Mucosa of rectum (tissue), 2 donors: ENCODE measurements around the gene BHLHA15.

Experiments used
- H3K27ac ChIP-seq, 2 donors: one replicate each; pipeline ENCODE4 v1.7.0; 2013; ENCODE audit warnings: inconsistent platforms in 2 of 2, low read depth in 2 of 2, low read length in 2 of 2
- H3K27me3 ChIP-seq, 2 donors: one replicate each; pipeline ENCODE4 v1.7.0; 2013; ENCODE audit warnings: low read length in 2 of 2; ENCODE audit not compliant: control insufficient read depth in 2 of 2, insufficient read depth in 2 of 2
- H3K36me3 ChIP-seq, 2 donors: one replicate each; pipeline ENCODE4 v1.7.0; 2013; ENCODE audit warnings: low read length in 2 of 2; ENCODE audit not compliant: control insufficient read depth in 2 of 2, insufficient read depth in 2 of 2
- H3K4me1 ChIP-seq, 2 donors: one replicate each; pipeline ENCODE4 v1.7.0; 2013; ENCODE audit warnings: low read length in 2 of 2, mild to moderate bottlenecking in 1 of 2; ENCODE audit not compliant: control insufficient read depth in 2 of 2, insufficient read depth in 2 of 2
- H3K4me3 ChIP-seq, 2 donors: one replicate each; pipeline ENCODE4 v1.7.0; 2013; ENCODE audit warnings: low read length in 2 of 2
- H3K9ac ChIP-seq, 2 donors: one replicate each; pipeline ENCODE4 v1.7.0; 2013; ENCODE audit warnings: low read length in 2 of 2, low read depth in 1 of 2, mild to moderate bottlenecking in 1 of 2
- H3K9me3 ChIP-seq, 2 donors: one replicate each; pipeline ENCODE4 v1.7.0; 2013; ENCODE audit warnings: low read length in 2 of 2; ENCODE audit not compliant: control insufficient read depth in 2 of 2
- donor health status: healthy.
- donor health status: Normal muscosa, but diverticular disease.

The BHLHA15 gene

GRCh38 chr7:98199131-98199530, 12.1 kb upstream of the BHLHA15 start:
- Histone ChIP-seq H3K36me3 (peaks cover 26 to 30% of the 10 kb centered on the region in 2 donors), H3K9me3 (no peaks in the 10 kb centered on the region), H3K4me3 (no peak overlapping the region), H3K4me1 (no peaks in the 10 kb centered on the region), H3K27me3 (no peaks in the 10 kb centered on the region), H3K9ac (no peak overlapping the region), H3K27ac (no peak overlapping the region)

- H3K9ac ChIP-seq = no peak overlapping the region
- H3K9me3 ChIP-seq = no peaks in the 10 kb centered on the region
- H3K36me3 ChIP-seq = peaks cover 18 to 27% of the 10 kb centered on the region in 2 donors
- H3K27me3 ChIP-seq = no peaks in the 10 kb centered on the region
- H3K4me1 ChIP-seq = no peaks in the 10 kb centered on the region
- H3K27ac ChIP-seq = no peak overlapping the region
- H3K4me3 ChIP-seq = no peak overlapping the region
These were observed 10.9 kb upstream of the BHLHA15 start for GRCh38 chr7:98200364-98200763.

GRCh38 chr7:98202367-98203195, 8.7 kb upstream of the BHLHA15 start:
- H3K27me3 ChIP-seq = no peaks in the 10 kb centered on the region
- H3K9me3 ChIP-seq = no peaks in the 10 kb centered on the region
- H3K4me1 ChIP-seq = no peaks in the 10 kb centered on the region
- H3K9ac ChIP-seq = no peak overlapping the region
- H3K27ac ChIP-seq = peak overlapping the region in 1 of 2 donors; percentile 61
- peaks cover 29 to 36% of the 10 kb centered on the region in 2 donors for H3K36me3 ChIP-seq
- H3K4me3 ChIP-seq = peak overlapping the region in 1 of 2 donors; percentile 22

GRCh38 chr7:98203261-98203963, 7.8 kb upstream of the BHLHA15 start:
- Histone ChIP-seq H3K9me3 (no peaks in the 10 kb centered on the region), H3K27ac (peak overlapping the region in 1 of 2 donors; percentile 61), H3K9ac (no peak overlapping the region), H3K4me3 (peak overlapping the region in 1 of 2 donors; percentile 22), H3K36me3 (peaks cover 29 to 36% of the 10 kb centered on the region in 2 donors), H3K27me3 (no peaks in the 10 kb centered on the region), H3K4me1 (no peaks in the 10 kb centered on the region)

GRCh38 chr7:98203964-98204605, 7.2 kb upstream of the BHLHA15 start:
- Histone ChIP-seq H3K4me3 (no peak overlapping the region), H3K9me3 (no peaks in the 10 kb centered on the region), H3K27me3 (no peaks in the 10 kb centered on the region), H3K27ac (no peak overlapping the region), H3K36me3 (peaks cover 29 to 36% of the 10 kb centered on the region in 2 donors), H3K4me1 (no peaks in the 10 kb centered on the region), H3K9ac (no peak overlapping the region)

- H3K27me3 ChIP-seq = no peaks in the 10 kb centered on the region
- H3K9ac ChIP-seq = no peak overlapping the region
- H3K36me3 ChIP-seq = peaks cover 29 to 36% of the 10 kb centered on the region in 2 donors
- no peak overlapping the region for H3K27ac ChIP-seq
- H3K9me3 ChIP-seq = no peaks in the 10 kb centered on the region
- H3K4me1 ChIP-seq = no peaks in the 10 kb centered on the region
- no peak overlapping the region for H3K4me3 ChIP-seq
These were observed 6.6 kb upstream of the BHLHA15 start for GRCh38 chr7:98204670-98205069.

- Histone ChIP-seq H3K4me1 (no peaks in the 10 kb centered on the region), H3K9ac (no peak overlapping the region), H3K4me3 (no peak overlapping the region), H3K9me3 (no peaks in the 10 kb centered on the region), H3K36me3 (peaks cover 29 to 34% of the 10 kb centered on the region in 2 donors), H3K27ac (no peak overlapping the region), H3K27me3 (no peaks in the 10 kb centered on the region)
These were observed 5.9 kb upstream of the BHLHA15 start for GRCh38 chr7:98205162-98205845.

- peaks cover 0 to 3% of the 10 kb centered on the region in 2 donors for H3K4me1 ChIP-seq
- H3K9me3 ChIP-seq = no peaks in the 10 kb centered on the region
- H3K27me3 ChIP-seq = no peaks in the 10 kb centered on the region
These were observed 4.5 kb upstream of the BHLHA15 start for GRCh38 chr7:98206451-98207330.

More at GRCh38 chr7:98206451-98207330, 4.5 kb upstream of the BHLHA15 start:
- Histone ChIP-seq H3K4me3 (no peak overlapping the region), H3K27ac (no peak overlapping the region), H3K36me3 (peaks cover 29 to 33% of the 10 kb centered on the region in 2 donors), H3K9ac (no peak overlapping the region)
